ENCODE measurements around the gene NR5A1.

- TF ChIP-seq, protein P1, sequence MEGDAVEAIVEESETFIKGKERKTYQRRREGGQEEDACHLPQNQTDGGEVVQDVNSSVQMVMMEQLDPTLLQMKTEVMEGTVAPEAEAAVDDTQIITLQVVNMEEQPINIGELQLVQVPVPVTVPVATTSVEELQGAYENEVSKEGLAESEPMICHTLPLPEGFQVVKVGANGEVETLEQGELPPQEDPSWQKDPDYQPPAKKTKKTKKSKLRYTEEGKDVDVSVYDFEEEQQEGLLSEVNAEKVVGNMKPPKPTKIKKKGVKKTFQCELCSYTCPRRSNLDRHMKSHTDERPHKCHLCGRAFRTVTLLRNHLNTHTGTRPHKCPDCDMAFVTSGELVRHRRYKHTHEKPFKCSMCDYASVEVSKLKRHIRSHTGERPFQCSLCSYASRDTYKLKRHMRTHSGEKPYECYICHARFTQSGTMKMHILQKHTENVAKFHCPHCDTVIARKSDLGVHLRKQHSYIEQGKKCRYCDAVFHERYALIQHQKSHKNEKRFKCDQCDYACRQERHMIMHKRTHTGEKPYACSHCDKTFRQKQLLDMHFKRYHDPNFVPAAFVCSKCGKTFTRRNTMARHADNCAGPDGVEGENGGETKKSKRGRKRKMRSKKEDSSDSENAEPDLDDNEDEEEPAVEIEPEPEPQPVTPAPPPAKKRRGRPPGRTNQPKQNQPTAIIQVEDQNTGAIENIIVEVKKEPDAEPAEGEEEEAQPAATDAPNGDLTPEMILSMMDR (IDR thresholded peaks at IDR 0.05; ENCODE audit: low read depth, low read length, poor library complexity, severe bottlenecking), result no peak
- no peak for TF ChIP-seq EZH2phosphoT487 (IDR thresholded peaks at IDR 0.05; ENCODE audit: borderline replicate concordance, low read length)
These were observed 766 bp downstream of the NR5A1 start for GRCh38 chr9:124506433-124506832.

Data from DOHH2 (cell line).